Vagina (tissue), 2 donors: ENCODE results near the gene KCNT2. TPM values are rescaled to one million over a fixed set of nuclear protein-coding genes. Genes with fewer than 3 reads are reported as not detected.

Experiments
- DNase-seq, 2 donors: peaks; one replicate each; pipeline ENCODE4 v3.0.0-alpha.2; 2017; ENCODE audit errors: extremely low spot score in 2 of 2
- H3K27ac ChIP-seq: fragments of 200-600 bp; sonication (generic); one replicate; pipeline ENCODE4 v1.5.1; 2019
- H3K27me3 ChIP-seq: fragments of 200-600 bp; sonication (generic); one replicate; pipeline ENCODE4 v1.5.1; 2019
- H3K36me3 ChIP-seq, 2 donors: fragments of 200-600 bp; sonication (generic); one replicate each; pipeline ENCODE4 v1.5.1; 2017 to 2019
- H3K4me1 ChIP-seq: fragments of 200-600 bp; sonication (generic); one replicate; pipeline ENCODE4 v1.5.1; 2019
- H3K4me3 ChIP-seq, 2 donors: fragments of 200-600 bp; sonication (generic); 1 replicate in 1 of 2; 2 replicates in 1 of 2; pipeline ENCODE4 v1.5.1; 2016 to 2019
- H3K9me3 ChIP-seq: fragments of 200-600 bp; sonication (generic); one replicate; pipeline ENCODE4 v1.5.1; 2019
- CTCF ChIP-seq, 3 experiments: fragments of 450-650 bp in 2 of 3; fragments of 200-600 bp in 1 of 3; sonication (generic) in 1 of 3; IDR thresholded peaks; one replicate each; pipeline ENCODE4 v1.5.1; 2017 to 2019; ENCODE audit warnings: antibody characterized with exemption in 3 of 3, mild to moderate bottlenecking in 2 of 3, moderate library complexity in 2 of 3
- POLR2A ChIP-seq, 2 donors: fragments of 450-650 bp; IDR thresholded peaks; one replicate each; pipeline ENCODE4 v1.6.1; 2017; ENCODE audit warnings: antibody characterized with exemption in 2 of 2, mild to moderate bottlenecking in 2 of 2, moderate library complexity in 2 of 2
- POLR2AphosphoS5 ChIP-seq, 2 donors: sonication (generic); formaldehyde crosslinking; IDR thresholded peaks; one replicate each; pipeline ENCODE4 v1.9.0; 2017; ENCODE audit warnings: antibody characterized with exemption in 2 of 2, mild to moderate bottlenecking in 2 of 2, low read depth in 1 of 2; ENCODE audit not compliant: insufficient read depth in 1 of 2
- intact Hi-C: fragments of 100-400 bp; cut with DNase I; formaldehyde crosslinking; loops from one replicate; pipeline ENCODE4 v1.15.1; 2023
- total RNA-seq: library from RNA; depleted of rRNA; stranded (reverse); fragments of >200 nt; gene quantifications from one replicate; pipeline ENCODE4 v1.2.3, GENCODE V29; 2016

KCNT2 gene
- total RNA-seq, 1 donor from 2014 or later, result 1.2 TPM

- H3K4me3 ChIP-seq, result no peak overlapping the region
- intact Hi-C loops, result no loop called here
- TF ChIP-seq POLR2AphosphoS5 (IDR thresholded peaks at IDR 0.05; ENCODE audit: insufficient read depth in 1 of 2, low read depth in 1 of 2) (no peak), CTCF (IDR thresholded peaks at IDR 0.05) (no peak), POLR2A (IDR thresholded peaks at IDR 0.05) (no peak)
- no peaks in the 10 kb centered on the region for H3K36me3 ChIP-seq
- H3K27me3 ChIP-seq, result no peaks in the 10 kb centered on the region
- peak overlapping the region; percentile 42 for H3K27ac ChIP-seq
- no peak for DNase-seq
- H3K9me3 ChIP-seq, result no peaks in the 10 kb centered on the region
- H3K4me1 ChIP-seq, result no peaks in the 10 kb centered on the region
Observed at GRCh38 chr1:196407358-196408051, 200.7 kb downstream of the KCNT2 start.

DNA sequence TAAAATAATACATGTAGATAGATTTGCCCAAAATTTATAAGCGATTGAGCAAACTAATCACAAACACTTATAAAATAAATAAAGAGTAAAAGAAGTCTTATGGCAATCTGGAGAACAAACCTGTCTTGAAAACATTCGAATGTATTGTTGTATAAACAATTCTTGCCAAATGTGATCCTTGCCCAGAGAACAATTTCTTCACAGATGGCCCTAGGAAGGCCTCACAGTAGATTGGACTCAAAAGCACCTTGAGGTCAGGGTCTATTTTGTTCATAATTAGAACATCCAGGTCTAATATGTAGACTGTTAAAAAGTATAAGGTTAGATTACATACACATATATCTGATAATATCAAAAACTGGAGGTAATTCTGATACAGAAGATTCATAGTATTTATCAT is 202.4 kb downstream of the KCNT2 start:
- H3K4me1 ChIP-seq, result peaks cover 4% of the 10 kb centered on the region
- no peak for DNase-seq
- H3K36me3 ChIP-seq, result no peaks in the 10 kb centered on the region
- no peak overlapping the region for H3K27ac ChIP-seq
- H3K27me3 ChIP-seq, result no peaks in the 10 kb centered on the region
- intact Hi-C loops, result no loop called here
- no peaks in the 10 kb centered on the region for H3K9me3 ChIP-seq
- TF ChIP-seq CTCF (IDR thresholded peaks at IDR 0.05) (no peak), POLR2AphosphoS5 (IDR thresholded peaks at IDR 0.05; ENCODE audit: insufficient read depth in 1 of 2, low read depth in 1 of 2) (no peak), POLR2A (IDR thresholded peaks at IDR 0.05) (no peak)
- H3K4me3 ChIP-seq, result no peak overlapping the region

GRCh38 chr1:196403803-196404690 is 204.2 kb downstream of the KCNT2 start:
- intact Hi-C loops, result no loop called here
- H3K27ac ChIP-seq, result no peak overlapping the region
- H3K4me1 ChIP-seq, result peaks cover 4% of the 10 kb centered on the region
- H3K4me3 ChIP-seq, result no peak overlapping the region
- no peaks in the 10 kb centered on the region for H3K36me3 ChIP-seq
- H3K27me3 ChIP-seq, result no peaks in the 10 kb centered on the region
- H3K9me3 ChIP-seq, result no peaks in the 10 kb centered on the region
- DNase-seq, result no peak
- TF ChIP-seq POLR2A (IDR thresholded peaks at IDR 0.05) (no peak), CTCF (IDR thresholded peaks at IDR 0.05) (no peak), POLR2AphosphoS5 (IDR thresholded peaks at IDR 0.05; ENCODE audit: insufficient read depth in 1 of 2, low read depth in 1 of 2) (no peak)

DNA sequence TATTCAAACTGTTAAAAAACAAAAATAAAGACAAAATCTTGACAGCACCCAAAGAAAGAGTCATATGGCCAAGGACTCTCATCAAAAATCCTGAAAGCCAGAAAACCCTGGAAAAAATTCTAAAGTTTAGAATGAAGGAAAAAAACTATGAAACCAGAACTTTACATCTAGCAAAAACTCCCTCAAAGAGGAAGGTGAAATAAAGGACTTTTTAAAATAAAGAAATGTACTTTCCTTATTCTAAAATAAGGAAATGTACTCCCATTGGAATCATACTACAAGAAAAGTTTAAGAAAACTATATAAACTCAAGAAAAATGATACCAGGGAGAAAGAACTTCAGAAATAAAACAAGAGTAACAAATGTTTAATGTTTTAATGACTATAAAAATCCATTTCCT is 206.3 kb downstream of the KCNT2 start:
- DNase-seq, result no peak
- Histone ChIP-seq H3K27ac (no peak overlapping the region), H3K27me3 (no peaks in the 10 kb centered on the region), H3K4me1 (peaks cover 4% of the 10 kb centered on the region), H3K9me3 (no peaks in the 10 kb centered on the region), H3K4me3 (no peak overlapping the region), H3K36me3 (no peaks in the 10 kb centered on the region)
- intact Hi-C loops, result no loop called here
- TF ChIP-seq CTCF (IDR thresholded peaks at IDR 0.05), result no peak
- TF ChIP-seq POLR2A (IDR thresholded peaks at IDR 0.05), result no peak
- no peak for TF ChIP-seq POLR2AphosphoS5 (IDR thresholded peaks at IDR 0.05; ENCODE audit: insufficient read depth in 1 of 2, low read depth in 1 of 2)

DNA sequence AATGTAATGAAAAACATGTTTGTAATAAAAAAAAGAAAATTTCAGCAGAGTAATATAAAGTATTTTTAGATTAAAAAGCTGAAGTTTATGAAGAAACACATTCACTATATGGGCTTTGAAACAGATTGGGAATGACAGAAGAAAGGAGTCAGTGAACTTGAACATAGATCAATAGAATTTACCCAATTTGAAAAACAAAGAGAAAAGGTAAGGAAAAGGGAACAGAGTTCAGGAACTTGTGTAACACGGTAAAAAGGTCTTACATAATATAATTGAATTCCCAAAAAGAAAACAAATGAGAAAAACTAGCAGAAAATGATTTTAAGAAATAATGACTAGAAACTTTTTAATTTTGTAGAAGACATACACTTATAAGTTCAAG is 206.8 kb downstream of the KCNT2 start:
- no peak overlapping the region for H3K4me3 ChIP-seq
- DNase-seq, result no peak
- intact Hi-C loops, result no loop called here
- H3K27ac ChIP-seq, result no peak overlapping the region
- no peaks in the 10 kb centered on the region for H3K27me3 ChIP-seq
- H3K36me3 ChIP-seq, result no peaks in the 10 kb centered on the region
- H3K4me1 ChIP-seq, result peaks cover 4% of the 10 kb centered on the region
- no peaks in the 10 kb centered on the region for H3K9me3 ChIP-seq
- TF ChIP-seq CTCF (IDR thresholded peaks at IDR 0.05) (no peak), POLR2A (IDR thresholded peaks at IDR 0.05) (no peak), POLR2AphosphoS5 (IDR thresholded peaks at IDR 0.05; ENCODE audit: insufficient read depth in 1 of 2, low read depth in 1 of 2) (no peak)
